ENCODE data around the gene CPSF3. TPM values are rescaled to one million over a fixed set of nuclear protein-coding genes. Genes with fewer than 3 reads are reported as not detected.

The CPSF3 gene
- total RNA-seq, 2 experiments from 2014 or later, result 13.2 to 13.8 TPM

DNA sequence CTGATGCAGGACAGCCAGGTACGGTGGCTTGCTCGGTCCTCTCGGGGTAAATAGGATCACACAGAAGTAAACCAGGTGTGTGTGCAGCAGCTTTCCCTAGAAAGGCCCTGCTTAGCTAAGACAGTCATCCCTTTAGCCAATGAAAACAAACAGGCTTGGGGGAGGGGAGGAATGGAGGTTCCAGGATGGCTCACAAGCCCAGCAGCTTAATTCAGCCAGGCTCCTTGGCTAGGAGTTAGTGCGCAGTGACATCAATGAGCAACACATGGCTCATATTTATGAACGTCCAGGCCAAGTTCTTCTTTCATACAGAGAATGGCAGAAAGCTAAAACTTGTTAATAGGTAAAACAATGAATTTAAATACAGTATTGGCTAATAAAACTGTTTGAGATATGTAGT, 61.1 kb downstream of the CPSF3 start:
- H3K36me3 ChIP-seq (ENCODE audit: insufficient read depth, low read length), result peaks cover 90% of the 10 kb centered on the region
- no peaks in the 10 kb centered on the region for H3K9me3 Mint-ChIP-seq
- no peak overlapping the region for H3K4me3 ChIP-seq (ENCODE audit: low read length)
- DNase-seq (no peak), ATAC-seq (ENCODE audit: poor library complexity) (no peak)
- no peaks in the 10 kb centered on the region for H3K9me3 ChIP-seq (ENCODE audit: control insufficient read depth in 1 of 2, insufficient read depth in 1 of 2, low read length in 2 of 2)
- no peak overlapping the region for H3K27ac Mint-ChIP-seq
- H3K36me3 Mint-ChIP-seq (ENCODE audit: low read depth), result peaks cover 96% of the 10 kb centered on the region
- CTCF ChIA-PET, result no interaction called here
- intact Hi-C loops (cut with DNase I, micrococcal nuclease), result no loop called here
- H3K27me3 Mint-ChIP-seq, result no peaks in the 10 kb centered on the region
- no peaks in the 10 kb centered on the region for H3K4me1 ChIP-seq (ENCODE audit: insufficient read depth, low read length)
- TF ChIP-seq CTCF (IDR thresholded peaks at IDR 0.05), result no peak
- POLR2A ChIA-PET, result interaction anchor here (1.8 kb wide), 1 partner anchor 11 kb away, joined by 6 read pairs; no protein-coding TSS in a partner anchor
- no peak overlapping the region for H3K27ac ChIP-seq (ENCODE audit: low read depth in 1 of 2, low read length in 2 of 2)
- H3K4me3 Mint-ChIP-seq, result no peak overlapping the region
- H3K4me1 Mint-ChIP-seq (ENCODE audit: low read depth), result peaks cover 12% of the 10 kb centered on the region
- H3K27me3 ChIP-seq (ENCODE audit: control insufficient read depth in 1 of 2, insufficient read depth in 2 of 2, low read length in 2 of 2), result no peaks in the 10 kb centered on the region

DNA sequence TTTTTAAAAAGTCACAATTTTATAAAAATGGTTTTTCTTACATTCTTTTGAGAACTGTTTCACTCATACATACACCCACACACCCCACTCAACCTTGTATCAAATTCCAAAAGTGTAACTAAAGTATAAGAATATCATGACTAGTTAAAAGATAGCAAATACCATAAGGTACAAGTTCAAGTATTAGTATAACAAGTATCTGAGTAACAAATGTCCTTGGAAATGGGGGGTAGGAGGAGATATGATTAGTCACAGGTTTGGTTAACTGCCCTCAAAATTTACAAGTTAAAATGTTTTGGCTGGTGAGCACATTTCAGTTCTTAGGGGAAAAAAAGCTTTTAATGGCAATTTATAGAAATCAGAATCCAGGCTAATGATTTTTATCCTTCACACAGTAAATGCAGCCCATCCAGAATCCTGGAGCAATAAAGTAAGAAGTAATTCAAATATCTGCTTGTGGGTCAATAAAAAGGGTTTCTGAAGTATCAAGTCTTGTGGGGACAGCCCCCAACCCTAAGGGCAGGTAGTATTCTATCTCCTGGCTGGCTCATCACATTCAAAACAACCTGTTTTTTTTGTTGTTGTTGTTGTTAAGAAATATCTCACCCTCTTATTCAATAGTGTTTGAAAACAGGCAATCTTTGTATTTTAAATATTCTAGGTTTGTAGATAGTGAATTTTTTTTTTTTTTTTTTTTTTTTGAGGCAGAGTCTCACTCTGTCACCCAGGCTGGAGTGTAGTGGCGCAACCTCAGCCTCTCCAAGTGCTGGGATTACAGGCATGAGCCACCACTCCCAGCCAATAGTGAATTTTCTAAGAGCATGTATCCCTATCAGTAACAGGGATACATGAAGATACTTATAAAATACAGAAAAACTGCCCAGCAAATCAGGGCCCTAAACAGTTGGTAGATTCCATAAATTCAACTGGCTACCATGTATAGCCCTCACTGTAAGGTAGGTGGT, 65.4 kb downstream of the CPSF3 start:
- Mint-ChIP-seq H3K27me3 (no peaks in the 10 kb centered on the region), H3K4me1 (ENCODE audit: low read depth) (no peaks in the 10 kb centered on the region), H3K4me3 (no peak overlapping the region), H3K9me3 (no peaks in the 10 kb centered on the region), H3K36me3 (ENCODE audit: low read depth) (peaks cover 98% of the 10 kb centered on the region), H3K27ac (peak overlapping the region; percentile 44)
- TF ChIP-seq CTCF (IDR thresholded peaks at IDR 0.05), result no peak
- peaks cover 99% of the 10 kb centered on the region for H3K36me3 ChIP-seq (ENCODE audit: insufficient read depth, low read length)
- DNase-seq (no peak), ATAC-seq (ENCODE audit: poor library complexity) (no peak)
- H3K4me1 ChIP-seq (ENCODE audit: insufficient read depth, low read length), result no peaks in the 10 kb centered on the region
- POLR2A ChIA-PET, result no interaction called here
- CTCF ChIA-PET, result no interaction called here
- H3K27me3 ChIP-seq (ENCODE audit: control insufficient read depth in 1 of 2, insufficient read depth in 2 of 2, low read length in 2 of 2), result no peaks in the 10 kb centered on the region
- H3K27ac ChIP-seq (ENCODE audit: low read depth in 1 of 2, low read length in 2 of 2), result no peak overlapping the region
- intact Hi-C loops (cut with DNase I, micrococcal nuclease), result loop anchor here in 1 of 2 experiments (5.0 kb wide), 1 partner anchor 1323 kb away; the partner anchor contains the start of gene PDIA6
- no peak overlapping the region for H3K4me3 ChIP-seq (ENCODE audit: low read length)
- H3K9me3 ChIP-seq (ENCODE audit: control insufficient read depth in 1 of 2, insufficient read depth in 1 of 2, low read length in 2 of 2), result no peaks in the 10 kb centered on the region

- Mint-ChIP-seq H3K27ac (no peak overlapping the region), H3K4me3 (no peak overlapping the region), H3K27me3 (no peaks in the 10 kb centered on the region), H3K9me3 (no peaks in the 10 kb centered on the region), H3K36me3 (ENCODE audit: low read depth) (peaks cover 92% of the 10 kb centered on the region), H3K4me1 (ENCODE audit: low read depth) (no peaks in the 10 kb centered on the region)
- Histone ChIP-seq H3K4me1 (ENCODE audit: insufficient read depth, low read length) (no peaks in the 10 kb centered on the region), H3K9me3 (ENCODE audit: control insufficient read depth in 1 of 2, insufficient read depth in 1 of 2, low read length in 2 of 2) (no peaks in the 10 kb centered on the region), H3K36me3 (ENCODE audit: insufficient read depth, low read length) (peaks cover 92% of the 10 kb centered on the region), H3K27me3 (ENCODE audit: control insufficient read depth in 1 of 2, insufficient read depth in 2 of 2, low read length in 2 of 2) (no peaks in the 10 kb centered on the region), H3K4me3 (ENCODE audit: low read length) (no peak overlapping the region), H3K27ac (ENCODE audit: low read depth in 1 of 2, low read length in 2 of 2) (peak overlapping the region in 1 of 2 donors; percentile 8)
- intact Hi-C loops (cut with DNase I, micrococcal nuclease), result no loop called here
- ChIA-PET CTCF (no interaction called here), POLR2A (interaction anchor here (1.0 to 1.4 kb wide), 2 partner anchors 17 to 65 kb away, joined by 3 to 5 read pairs; partner anchors contain the start of genes ADAM17 and IAH1)
- TF ChIP-seq CTCF (IDR thresholded peaks at IDR 0.05), result no peak
- no peak for ATAC-seq (ENCODE audit: poor library complexity)
- DNase-seq, result no peak
Measured at GRCh38 chr2:9490789-9491188, 67.3 kb downstream of the CPSF3 start.

All from CD4-positive, alpha-beta T cell (primary cell).